ENCODE data around the gene TEX12. TPM values are rescaled to one million over a fixed set of nuclear protein-coding genes. Genes with fewer than 3 reads are reported as not detected.

Gene TEX12, protein sequence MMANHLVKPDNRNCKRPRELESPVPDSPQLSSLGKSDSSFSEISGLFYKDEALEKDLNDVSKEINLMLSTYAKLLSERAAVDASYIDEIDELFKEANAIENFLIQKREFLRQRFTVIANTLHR
- total RNA-seq = not detected

DNA sequence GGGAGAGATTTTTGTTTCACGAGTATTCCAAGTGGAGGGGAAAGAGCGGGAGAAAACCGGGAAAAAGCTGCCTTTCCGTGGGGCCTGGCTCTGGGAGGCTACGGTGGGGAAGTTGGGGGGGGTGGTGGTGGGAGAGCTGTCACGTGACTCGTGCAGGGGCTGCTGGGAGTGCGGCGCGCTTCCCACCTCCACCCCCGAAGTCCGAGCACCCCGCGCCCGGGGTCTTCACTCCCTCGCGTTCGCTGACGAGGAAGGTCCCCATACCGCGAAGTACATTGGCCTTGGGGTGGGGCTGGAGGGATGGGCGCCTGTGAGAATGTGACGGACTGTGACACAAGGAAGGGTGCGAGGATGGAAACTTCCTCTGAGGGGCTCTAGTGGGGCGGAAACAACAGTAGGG lies at the start of gene TEX12:
Gene TEX12 (plus strand): TSS at position 228 of the 400 bp plus-strand sequence. CDS start 1,897 bp downstream, outside the sequence.
- Histone ChIP-seq H3K4me1 (no peaks in the 10 kb centered on the region), H3K27ac (no peak within 1 kb of the TSS), H3K9me3 (no peaks in the 10 kb centered on the region), H3K4me3 (no peak within 1 kb of the TSS), H3K36me3 (replicated peaks in 1 of 2; ENCODE audit: insufficient read depth in 1 of 2, low read depth in 2 of 2) (no peaks in the 10 kb centered on the region), H3K27me3 (no peaks in the 10 kb centered on the region)
- intact Hi-C loops (cut with DNase I) = no loop called here
- ATAC-seq (no peak), DNase-seq (no peak)
- 75 to 79% methylated on average over 25 of the region's 25 CpGs for WGBS, 2 donors
- TF ChIP-seq, protein P1, sequence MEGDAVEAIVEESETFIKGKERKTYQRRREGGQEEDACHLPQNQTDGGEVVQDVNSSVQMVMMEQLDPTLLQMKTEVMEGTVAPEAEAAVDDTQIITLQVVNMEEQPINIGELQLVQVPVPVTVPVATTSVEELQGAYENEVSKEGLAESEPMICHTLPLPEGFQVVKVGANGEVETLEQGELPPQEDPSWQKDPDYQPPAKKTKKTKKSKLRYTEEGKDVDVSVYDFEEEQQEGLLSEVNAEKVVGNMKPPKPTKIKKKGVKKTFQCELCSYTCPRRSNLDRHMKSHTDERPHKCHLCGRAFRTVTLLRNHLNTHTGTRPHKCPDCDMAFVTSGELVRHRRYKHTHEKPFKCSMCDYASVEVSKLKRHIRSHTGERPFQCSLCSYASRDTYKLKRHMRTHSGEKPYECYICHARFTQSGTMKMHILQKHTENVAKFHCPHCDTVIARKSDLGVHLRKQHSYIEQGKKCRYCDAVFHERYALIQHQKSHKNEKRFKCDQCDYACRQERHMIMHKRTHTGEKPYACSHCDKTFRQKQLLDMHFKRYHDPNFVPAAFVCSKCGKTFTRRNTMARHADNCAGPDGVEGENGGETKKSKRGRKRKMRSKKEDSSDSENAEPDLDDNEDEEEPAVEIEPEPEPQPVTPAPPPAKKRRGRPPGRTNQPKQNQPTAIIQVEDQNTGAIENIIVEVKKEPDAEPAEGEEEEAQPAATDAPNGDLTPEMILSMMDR (IDR thresholded peaks at IDR 0.05) = no peak
- no peak for TF ChIP-seq POLR2A (IDR thresholded peaks at IDR 0.05)

DNA sequence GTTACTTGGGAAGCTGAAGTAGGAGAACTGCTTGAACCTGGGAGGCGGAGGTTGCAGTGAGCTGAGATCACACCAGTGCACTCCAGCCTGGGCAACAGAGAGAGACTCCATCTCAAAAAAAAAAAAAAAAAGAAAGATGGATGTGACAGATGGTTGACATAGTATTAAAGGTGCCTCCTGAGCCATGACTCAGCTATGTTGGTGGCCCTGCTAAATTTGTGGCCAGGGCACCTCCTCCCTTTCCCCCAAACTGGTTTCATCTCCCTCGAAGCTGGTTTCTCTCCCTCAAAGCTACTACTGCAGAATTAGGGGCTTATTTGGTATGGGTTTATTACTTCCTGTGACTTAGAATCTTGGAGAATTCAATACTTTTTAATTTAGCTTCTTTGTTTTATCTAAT lies 49.0 kb upstream of the TEX12 start:
- no peak for DNase-seq
- no peaks in the 10 kb centered on the region for H3K36me3 ChIP-seq (replicated peaks in 1 of 2; ENCODE audit: insufficient read depth in 1 of 2, low read depth in 2 of 2)
- H3K4me1 ChIP-seq = peaks cover 4% of the 10 kb centered on the region
- intact Hi-C loops (cut with DNase I) = loop anchor here (10.0 kb wide), 1 partner anchor 157 kb away; no protein-coding TSS in a partner anchor
- TF ChIP-seq, protein P1 (IDR thresholded peaks at IDR 0.05) = no peak
- TF ChIP-seq POLR2A (IDR thresholded peaks at IDR 0.05) = no peak
- H3K27me3 ChIP-seq = no peaks in the 10 kb centered on the region
- H3K27ac ChIP-seq = no peak overlapping the region
- no peak overlapping the region for H3K4me3 ChIP-seq
- 73 to 88% methylated on average over 2 of the region's 2 CpGs for WGBS, 2 donors
- no peaks in the 10 kb centered on the region for H3K9me3 ChIP-seq
- ATAC-seq = no peak

DNA sequence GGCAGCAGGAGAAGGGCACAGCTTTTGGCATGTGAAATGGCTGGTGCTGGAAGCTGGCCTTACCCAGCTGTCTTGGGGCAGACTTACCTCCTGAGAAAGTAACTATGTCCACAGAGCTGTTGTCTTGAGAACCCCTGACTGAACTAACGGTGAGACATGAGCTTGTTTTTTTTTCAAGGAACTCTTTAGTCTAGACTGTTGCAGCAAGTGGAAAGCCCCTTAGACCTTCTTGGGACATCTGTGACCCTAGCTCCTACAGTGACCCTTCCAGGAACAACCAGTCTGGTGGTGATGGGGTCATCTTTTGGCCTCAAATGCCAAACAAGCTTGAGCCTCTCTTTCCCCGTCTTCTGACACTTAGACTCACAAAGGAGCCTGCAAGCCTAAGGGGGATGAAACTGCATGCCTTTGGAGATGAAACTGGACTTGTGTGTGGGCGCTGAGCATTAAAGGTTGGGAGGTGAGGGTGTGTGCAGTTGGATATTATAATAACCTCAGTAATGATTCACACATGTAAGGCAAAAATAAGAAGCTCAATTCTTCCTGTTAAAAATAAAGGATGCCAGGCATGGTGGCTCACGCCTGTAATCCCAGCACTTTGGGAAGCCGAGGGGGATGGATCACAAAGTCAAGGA lies 45.1 kb upstream of the TEX12 start:
- TF ChIP-seq, protein P1 (IDR thresholded peaks at IDR 0.05) = no peak
- TF ChIP-seq POLR2A (IDR thresholded peaks at IDR 0.05) = no peak
- intact Hi-C loops (cut with DNase I) = no loop called here
- no peaks in the 10 kb centered on the region for H3K36me3 ChIP-seq (replicated peaks in 1 of 2; ENCODE audit: insufficient read depth in 1 of 2, low read depth in 2 of 2)
- no peak overlapping the region for H3K27ac ChIP-seq
- no peaks in the 10 kb centered on the region for H3K9me3 ChIP-seq
- WGBS, 2 donors = 85 to 91% methylated on average over 5 of the region's 5 CpGs
- H3K27me3 ChIP-seq = no peaks in the 10 kb centered on the region
- no peak overlapping the region for H3K4me3 ChIP-seq
- no peaks in the 10 kb centered on the region for H3K4me1 ChIP-seq
- DNase-seq (no peak), ATAC-seq (no peak)

DNA sequence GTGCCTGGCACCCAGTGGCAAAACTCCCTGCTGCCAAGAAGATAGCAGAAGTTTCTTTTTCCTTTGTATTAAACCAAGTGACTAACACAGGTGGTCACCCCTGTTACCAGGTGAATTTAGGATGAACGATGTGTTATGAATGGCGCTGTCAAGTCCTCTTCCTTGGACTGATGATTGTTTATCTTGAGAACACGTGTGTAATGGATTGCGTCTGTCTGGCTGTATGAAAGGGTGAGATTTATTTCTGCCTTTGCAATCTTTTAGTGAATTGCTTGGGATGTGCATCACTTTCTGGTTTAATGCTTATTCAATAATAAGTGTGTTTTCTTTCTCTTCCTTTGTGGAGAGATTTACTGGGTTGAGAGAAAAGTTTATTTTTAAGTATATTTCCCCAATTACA lies 44.0 kb upstream of the TEX12 start:
- no peak overlapping the region for H3K27ac ChIP-seq
- intact Hi-C loops (cut with DNase I) = no loop called here
- ATAC-seq = no peak
- TF ChIP-seq, protein P1 (IDR thresholded peaks at IDR 0.05) = no peak
- TF ChIP-seq POLR2A (IDR thresholded peaks at IDR 0.05) = no peak
- 81 to 82% methylated on average over 4 of the region's 4 CpGs for WGBS, 2 donors
- no peak overlapping the region for H3K4me3 ChIP-seq
- no peaks in the 10 kb centered on the region for H3K9me3 ChIP-seq
- H3K4me1 ChIP-seq = no peaks in the 10 kb centered on the region
- DNase-seq = no peak
- no peaks in the 10 kb centered on the region for H3K27me3 ChIP-seq
- H3K36me3 ChIP-seq (replicated peaks in 1 of 2; ENCODE audit: insufficient read depth in 1 of 2, low read depth in 2 of 2) = no peaks in the 10 kb centered on the region

DNA sequence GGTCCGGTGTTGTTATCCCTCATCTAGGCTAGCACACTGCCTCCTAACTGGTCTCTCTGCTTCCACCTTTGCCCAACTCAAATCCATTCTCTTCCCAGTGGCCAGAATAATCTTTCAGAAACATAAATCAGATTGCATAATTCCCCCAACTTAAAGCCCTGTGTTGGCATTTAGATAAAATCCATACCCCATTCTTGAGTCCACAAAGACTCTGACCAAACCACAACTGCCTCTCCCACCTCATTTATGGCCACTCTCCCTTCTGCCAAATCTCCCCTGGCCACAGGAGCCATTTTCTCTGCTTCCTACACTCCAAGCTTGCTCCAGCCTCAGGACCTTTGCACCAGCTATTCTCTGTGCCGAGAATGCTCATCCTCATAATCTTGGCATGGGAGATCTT lies 40.1 kb upstream of the TEX12 start:
- Histone ChIP-seq H3K27me3 (no peaks in the 10 kb centered on the region), H3K4me3 (no peak overlapping the region), H3K27ac (no peak overlapping the region), H3K36me3 (replicated peaks in 1 of 2; ENCODE audit: insufficient read depth in 1 of 2, low read depth in 2 of 2) (no peaks in the 10 kb centered on the region), H3K9me3 (no peaks in the 10 kb centered on the region), H3K4me1 (no peaks in the 10 kb centered on the region)
- ATAC-seq (no peak), DNase-seq (no peak)
- 96 to 100% methylated on average over 2 of the region's 2 CpGs for WGBS, 2 donors
- TF ChIP-seq, protein P1 (IDR thresholded peaks at IDR 0.05) = no peak
- TF ChIP-seq POLR2A (IDR thresholded peaks at IDR 0.05) = no peak
- intact Hi-C loops (cut with DNase I) = no loop called here

All from body of pancreas (tissue), 4 donors.